H1 (cell line): ENCODE results near the gene METTL8. TPM values are rescaled to one million over a fixed set of nuclear protein-coding genes. Genes with fewer than 3 reads are reported as not detected.

Source experiments
- CTCF ChIA-PET: fragments of 300-600 bp; sonication (Branson Sonifier 250); formaldehyde crosslinking; loops from one replicate; lab custom pipeline; 2021; ENCODE audit not compliant: partially characterized antibody; lab: Charles Lee
- POLR2A ChIA-PET: fragments of 300-600 bp; sonication (Branson Sonifier 250); formaldehyde crosslinking; loops from one replicate; lab custom pipeline; 2021; ENCODE audit warnings: inconsistent platforms; ENCODE audit not compliant: partially characterized antibody; lab: Charles Lee
- DNase-seq, 2 experiments: peaks; one replicate each; pipeline versions ENCODE4 v3.0.0 to v3.0.0-alpha.2; 2010 to 2022; ENCODE audit warnings: low spot score in 2 of 2, low read depth in 1 of 2, mixed read lengths in 1 of 2
- FAIRE-seq: peaks from 2 replicates; lab custom pipeline; 2011; peaks lifted over from hg19 to GRCh38; lab: Jason Lieb, UNC
- H2AFZ ChIP-seq: 2 replicates; pipeline ENCODE4 v1.8.1; 2012; ENCODE audit warnings: low read length, inconsistent platforms
- H2AK5ac ChIP-seq: 2 replicates; pipeline ENCODE4 v1.6.1; 2013; ENCODE audit warnings: low read depth, low read length
- H2BK120ac ChIP-seq: replicated peaks from 2 replicates; pipeline ENCODE3; 2013; ENCODE audit warnings: low read depth, low read length, inconsistent platforms
- H2BK12ac ChIP-seq: 2 replicates; pipeline ENCODE4 v1.6.1; 2013; ENCODE audit warnings: low read depth, low read length
- H2BK15ac ChIP-seq: 2 replicates; pipeline ENCODE4 v1.6.1; 2013; ENCODE audit warnings: low read length
- H2BK20ac ChIP-seq: 2 replicates; pipeline ENCODE4 v1.6.1; 2013; ENCODE audit warnings: low read length
- H2BK5ac ChIP-seq: 2 replicates; pipeline ENCODE4 v1.6.1; 2013; ENCODE audit warnings: low read depth, low read length
- H3K14ac ChIP-seq: 2 replicates; pipeline ENCODE4 v1.6.1; 2013; ENCODE audit warnings: inconsistent platforms; ENCODE audit not compliant: insufficient read length
- H3K18ac ChIP-seq: 2 replicates; pipeline ENCODE4 v1.6.1; 2013; ENCODE audit warnings: low read length; ENCODE audit errors: extremely low read depth
- H3K23ac ChIP-seq: 2 replicates; pipeline ENCODE4 v1.6.1; 2013; ENCODE audit warnings: inconsistent platforms; ENCODE audit not compliant: insufficient read length
- H3K23me2 ChIP-seq: 2 replicates; pipeline ENCODE4 v1.6.1; 2013; ENCODE audit warnings: low read depth, low read length
- H3K27ac ChIP-seq: 2 replicates; pipeline ENCODE4 v1.6.1; 2011; ENCODE audit warnings: low read depth, low read length, inconsistent platforms
- H3K27me3 ChIP-seq, 4 experiments: replicated peaks in 1 of 4; 1 replicate in 1 of 4; 2 replicates in 3 of 4; pipeline versions ENCODE4 v1.6.1 to v1.8.1; 2011 to 2013; ENCODE audit warnings: low read length in 3 of 4, mild to moderate bottlenecking in 3 of 4, inconsistent platforms in 2 of 4, mixed read lengths in 2 of 4, moderate library complexity in 1 of 4; ENCODE audit not compliant: control insufficient read depth in 3 of 4, insufficient read depth in 3 of 4; ENCODE audit errors: extremely low read depth in 1 of 4
- H3K36me3 ChIP-seq, 4 experiments: 2 replicates each; pipeline versions ENCODE4 v1.6.1 to v1.8.1; 2011 to 2013; ENCODE audit warnings: mild to moderate bottlenecking in 4 of 4, low read length in 3 of 4, moderate library complexity in 2 of 4, control low read depth in 1 of 4, inconsistent platforms in 1 of 4; ENCODE audit not compliant: insufficient read depth in 4 of 4, control insufficient read depth in 2 of 4
- H3K4ac ChIP-seq: replicated peaks from 2 replicates; pipeline ENCODE3; 2013; ENCODE audit warnings: low read length, low read depth, mixed read lengths, inconsistent platforms; ENCODE audit not compliant: insufficient read length
- H3K4me1 ChIP-seq, 4 experiments: replicated peaks in 1 of 4; 1 replicate in 1 of 4; 2 replicates in 3 of 4; pipeline versions ENCODE4 v1.6.1 to v1.8.1; 2011 to 2013; ENCODE audit warnings: low read length in 3 of 4, inconsistent platforms in 2 of 4, mixed read lengths in 1 of 4; ENCODE audit not compliant: insufficient read depth in 4 of 4, control insufficient read depth in 3 of 4
- H3K4me2 ChIP-seq, 2 experiments: 2 replicates each; pipeline versions ENCODE4 v1.6.1 to v1.8.1; 2011 to 2013; ENCODE audit warnings: low read depth in 2 of 2, low read length in 2 of 2, control low read depth in 1 of 2, inconsistent platforms in 1 of 2, mild to moderate bottlenecking in 1 of 2; ENCODE audit not compliant: insufficient read depth in 1 of 2
- H3K4me3 ChIP-seq, 4 experiments: fragments of 200-600, 300-600 bp in 1 of 4; sonication (generic), shearing (Covaris generic), sonication (Bioruptor Twin) in 1 of 4; 2 replicates each; pipeline versions ENCODE4 v1.5.1 to v1.8.1; 2011 to 2016; ENCODE audit warnings: low read length in 4 of 4, low read depth in 3 of 4, control low read depth in 2 of 4, inconsistent platforms in 2 of 4, mild to moderate bottlenecking in 2 of 4, mixed read lengths in 1 of 4, moderate library complexity in 1 of 4; ENCODE audit not compliant: insufficient read depth in 2 of 4; ENCODE audit errors: extremely low read depth in 1 of 4
- H3K56ac ChIP-seq: replicated peaks from 2 replicates; pipeline ENCODE3; 2013; ENCODE audit warnings: low read depth, mild to moderate bottlenecking, mixed read lengths, low read length, inconsistent platforms; ENCODE audit not compliant: insufficient read length
- H3K79me1 ChIP-seq: 2 replicates; pipeline ENCODE4 v1.6.1; 2013; ENCODE audit warnings: low read depth, low read length, control low read depth
- H3K79me2 ChIP-seq, 2 experiments: 2 replicates each; pipeline versions ENCODE4 v1.6.1 to v1.8.1; 2012 to 2013; ENCODE audit warnings: low read length in 2 of 2, mild to moderate bottlenecking in 2 of 2, inconsistent platforms in 1 of 2; ENCODE audit not compliant: insufficient read depth in 2 of 2, control insufficient read depth in 1 of 2
- H3K9ac ChIP-seq, 4 experiments: replicated peaks in 1 of 4; 1 replicate in 1 of 4; 2 replicates in 3 of 4; pipeline versions ENCODE4 v1.6.1 to v1.8.1; 2011 to 2013; ENCODE audit warnings: low read depth in 3 of 4, low read length in 3 of 4, control low read depth in 2 of 4, mild to moderate bottlenecking in 2 of 4, moderate library complexity in 2 of 4, inconsistent platforms in 1 of 4; ENCODE audit errors: extremely low read depth in 1 of 4
- H3K9me3 ChIP-seq, 2 experiments: 2 replicates each; pipeline versions ENCODE4 v1.6.1 to v1.8.1; 2012 to 2013; ENCODE audit warnings: mild to moderate bottlenecking in 2 of 2, moderate library complexity in 2 of 2, control low read depth in 1 of 2, inconsistent platforms in 1 of 2, low read depth in 1 of 2, low read length in 1 of 2, mixed read lengths in 1 of 2; ENCODE audit not compliant: insufficient read depth in 2 of 2
- H4K20me1 ChIP-seq, 2 experiments: replicated peaks in 1 of 2; 2 replicates each; pipeline versions ENCODE3 to v1.8.1; 2011 to 2013; ENCODE audit warnings: inconsistent platforms in 2 of 2, low read length in 2 of 2, mild to moderate bottlenecking in 1 of 2; ENCODE audit not compliant: insufficient read depth in 2 of 2, control insufficient read depth in 1 of 2
- H4K5ac ChIP-seq: 2 replicates; pipeline ENCODE4 v1.6.1; 2013; ENCODE audit warnings: low read length, low read depth, mixed read lengths, inconsistent platforms; ENCODE audit not compliant: insufficient read length
- H4K8ac ChIP-seq: 2 replicates; pipeline ENCODE4 v1.8.0; 2013; ENCODE audit warnings: mild to moderate bottlenecking, moderate library complexity, low read length, inconsistent platforms; ENCODE audit not compliant: insufficient read depth; ENCODE audit errors: extremely low read depth
- H4K91ac ChIP-seq: replicated peaks from 2 replicates; pipeline ENCODE3; 2013; ENCODE audit warnings: low read length, mixed read lengths, inconsistent platforms; ENCODE audit not compliant: insufficient read length
- BACH1 ChIP-seq: IDR thresholded peaks from 2 replicates; pipeline ENCODE4 v1.6.1; 2012; ENCODE audit warnings: low read length, improper control_type of control experiment
- BCL11A ChIP-seq, 2 experiments: IDR thresholded peaks; one replicate each; pipeline ENCODE4 v1.6.1; 2011; ENCODE audit warnings: low read depth in 2 of 2, low read length in 2 of 2, mild to moderate bottlenecking in 2 of 2
- CTCF ChIP-seq, 3 experiments: IDR thresholded peaks; 1 replicate in 2 of 3; 2 replicates in 1 of 3; pipeline versions ENCODE4 v1.5.1 to v1.6.1; 2011; ENCODE audit warnings: low read length in 3 of 3, mild to moderate bottlenecking in 3 of 3, inconsistent platforms in 2 of 3, low read depth in 1 of 3, moderate library complexity in 1 of 3; ENCODE audit not compliant: insufficient read depth in 1 of 3; ENCODE audit errors: control extremely low read depth in 1 of 3
- E2F6 ChIP-seq: IDR thresholded peaks from 2 replicates; pipeline ENCODE4 v1.6.1; 2012; ENCODE audit warnings: inconsistent platforms
- HDAC6 ChIP-seq: IDR thresholded peaks from one replicate; pipeline ENCODE4 v1.7.1; 2012; ENCODE audit warnings: low read depth, mild to moderate bottlenecking, inconsistent platforms, low read length, moderate library complexity
- MAFK ChIP-seq: IDR thresholded peaks from 2 replicates; pipeline ENCODE4 v1.6.1; 2012; ENCODE audit warnings: low read depth, mild to moderate bottlenecking, improper control_type of control experiment, low read length
- RBBP5 ChIP-seq: IDR thresholded peaks from 2 replicates; pipeline ENCODE4 v1.7.1; 2012; ENCODE audit warnings: low read depth, mild to moderate bottlenecking, inconsistent platforms, low read length, moderate library complexity, borderline replicate concordance
- SAP30 ChIP-seq: fragments of 300-600 bp; sonication (generic); IDR thresholded peaks from 2 replicates; pipeline ENCODE4 v1.7.1; 2012; ENCODE audit warnings: low read length, moderate library complexity, mild to moderate bottlenecking, inconsistent platforms; ENCODE audit not compliant: insufficient read depth, insufficient replicate concordance
- SIN3A ChIP-seq, 2 experiments: IDR thresholded peaks in 1 of 2; conservative IDR thresholded peaks in 1 of 2; 2 replicates each; pipeline ENCODE4 v1.6.1; 2011 to 2012; ENCODE audit warnings: low read length in 2 of 2, improper control_type of control experiment in 1 of 2, low read depth in 1 of 2, mild to moderate bottlenecking in 1 of 2
- SIX5 ChIP-seq: IDR thresholded peaks from 2 replicates; pipeline ENCODE4 v1.6.1; 2011; ENCODE audit warnings: mild to moderate bottlenecking, low read depth, low read length
- WGBS, 2 experiments: shearing (Covaris generic) in 1 of 2; methylation state at CpG; one replicate each; pipeline versions ENCODE4 v1.1.6 to v1.1.7; 2013 to 2015; ENCODE audit warnings: low lambda C conversion rate in 2 of 2, mixed read lengths in 2 of 2, inconsistent platforms in 1 of 2, low coverage in 1 of 2, missing lambda C conversion rate in 1 of 2; ENCODE audit not compliant: insufficient replicate concordance in 2 of 2, insufficient coverage in 1 of 2, insufficient read length in 1 of 2; ENCODE audit errors: extremely low coverage in 1 of 2, missing lambda C conversion rate in 1 of 2; 5-methylcytosine and 5-hydroxymethylcytosine counted together
- polyA plus RNA-seq, 7 experiments: library from polyadenylated mRNA; depleted of rRNA in 3 of 7; stranded (reverse) in 5 of 7; unstranded in 2 of 7; fragments of >200 nt in 5 of 7; fragments of 200-250 nt in 2 of 7; gene quantifications; 1 replicate in 5 of 7; 2 replicates in 1 of 7; 4 replicates in 1 of 7; pipeline versions ENCODE4 v1.2.1 to v1.2.3, GENCODE V29; 2011 to 2013; ENCODE audit warnings: missing spikeins in 2 of 7, mixed read lengths in 2 of 7
- total RNA-seq: library from RNA; stranded (reverse); fragmentation: NEBNext Ultra II Directional; extraction: Animal tissue kit (Norgen Biotek cat#: 25700); gene quantifications from 2 replicates; pipeline ENCODE4 v1.2.1, GENCODE V29; 2021

METTL8 gene
- total and polyA plus RNA-seq, 2 of the 8 experiments (the other 6 are each of a cell fraction or from before 2014, with no cell fraction given), result 17.6 to 79.7 TPM

- WGBS, 2 experiments, result 86% methylated on average over 3 of the region's 3 CpGs; no CpG with 5 or more reads in 1 of the 2 experiments
- no peak for DNase-seq
- CTCF ChIA-PET, result interaction anchor here (0.6 to 1.1 kb wide), 3 partner anchors 23 to 85 kb away, joined by 3 to 4 read pairs (median 3); no protein-coding TSS in a partner anchor
- TF ChIP-seq BACH1 (no peak), SAP30 (no peak), E2F6 (no peak), SIX5 (no peak), RBBP5 (no peak), MAFK (no peak), HDAC6 (no peak), BCL11A (IDR thresholded peaks at IDR 0.05; ENCODE audit: low read depth in 2 of 2, low read length in 2 of 2) (no peak), SIN3A (conservative IDR thresholded peaks at IDR 0.05 in 1 of 2, IDR thresholded peaks at IDR 0.05 in 1 of 2; ENCODE audit: low read depth in 1 of 2, low read length in 2 of 2) (no peak), CTCF (IDR thresholded peaks at IDR 0.05; ENCODE audit: control extremely low read depth in 1 of 3, insufficient read depth in 1 of 3, low read depth in 1 of 3, low read length in 3 of 3) (no peak)
Observed at GRCh38 chr2:171347591-171348032, 86.2 kb downstream of the METTL8 start.

More at GRCh38 chr2:171347591-171348032, 86.2 kb downstream of the METTL8 start:
- Histone ChIP-seq H3K4me3 (no peak overlapping the region), H3K23me2 (no peaks in the 10 kb centered on the region), H3K4me2 (no peak overlapping the region), H3K23ac (no peak overlapping the region), H3K27ac (no peak overlapping the region), H4K5ac (no peak overlapping the region), H2AK5ac (no peak overlapping the region), H3K18ac (no peak overlapping the region), H2AFZ (no peak overlapping the region), H3K14ac (no peak overlapping the region), H2BK120ac (no peak overlapping the region), H3K4ac (no peak overlapping the region), H3K79me1 (no peaks in the 10 kb centered on the region), H2BK5ac (no peak overlapping the region), H2BK15ac (no peak overlapping the region), H3K56ac (no peak overlapping the region), H3K27me3 (no peaks in the 10 kb centered on the region), H3K4me1 (no peaks in the 10 kb centered on the region), H2BK12ac (no peak overlapping the region), H4K20me1 (no peaks in the 10 kb centered on the region), H2BK20ac (no peak overlapping the region), H3K79me2 (no peaks in the 10 kb centered on the region), H4K91ac (no peak overlapping the region), H3K9me3 (no peaks in the 10 kb centered on the region), H4K8ac (no peak overlapping the region), H3K36me3 (no peaks in the 10 kb centered on the region; a peak in 1 of 8 replicates), H3K9ac (no peak overlapping the region)
- POLR2A ChIA-PET, result interaction anchor here (0.7 to 1.4 kb wide), 4 partner anchors 12 to 187 kb away, joined by 3 to 7 read pairs (median 4); partner anchors contain the start of gene TLK1
- FAIRE-seq, result no peak
